LNCAP (cell line): ENCODE results near the gene FAT4.

ENCODE experiments used
- TF ChIP-seq, protein P1 (sequence below): fragments of 450-650 bp; IDR thresholded peaks from 2 replicates; pipeline ENCODE4 v1.5.1; 2017; ENCODE audit warnings: mild to moderate bottlenecking

The FAT4 gene

DNA sequence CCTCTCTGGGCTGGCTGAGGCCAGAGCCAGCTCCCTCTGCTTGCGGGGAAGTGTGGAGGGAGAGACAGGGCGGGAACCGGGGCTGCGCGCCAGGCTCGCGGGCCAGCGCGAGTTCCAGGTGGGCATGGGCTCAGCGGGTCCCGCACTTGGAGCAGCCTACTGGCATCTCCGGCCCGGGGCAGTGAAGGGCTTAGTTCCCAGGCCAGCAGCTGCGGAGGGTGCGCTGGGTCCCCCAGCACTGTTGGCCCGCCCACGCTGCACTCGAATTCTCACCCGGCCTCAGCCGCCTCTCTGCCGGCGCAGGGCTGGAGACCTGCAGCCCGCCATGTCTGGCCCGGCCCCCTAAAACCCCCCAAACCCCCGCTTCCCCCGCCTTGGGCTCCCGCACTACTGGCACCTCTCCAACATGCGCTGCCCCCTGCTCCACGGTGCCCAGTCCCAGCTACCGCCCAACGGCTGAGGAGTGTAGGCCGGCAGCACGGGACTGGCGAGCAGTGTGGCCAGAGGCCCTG lies 33.8 kb upstream of the FAT4 start:
- TF ChIP-seq, protein P1, sequence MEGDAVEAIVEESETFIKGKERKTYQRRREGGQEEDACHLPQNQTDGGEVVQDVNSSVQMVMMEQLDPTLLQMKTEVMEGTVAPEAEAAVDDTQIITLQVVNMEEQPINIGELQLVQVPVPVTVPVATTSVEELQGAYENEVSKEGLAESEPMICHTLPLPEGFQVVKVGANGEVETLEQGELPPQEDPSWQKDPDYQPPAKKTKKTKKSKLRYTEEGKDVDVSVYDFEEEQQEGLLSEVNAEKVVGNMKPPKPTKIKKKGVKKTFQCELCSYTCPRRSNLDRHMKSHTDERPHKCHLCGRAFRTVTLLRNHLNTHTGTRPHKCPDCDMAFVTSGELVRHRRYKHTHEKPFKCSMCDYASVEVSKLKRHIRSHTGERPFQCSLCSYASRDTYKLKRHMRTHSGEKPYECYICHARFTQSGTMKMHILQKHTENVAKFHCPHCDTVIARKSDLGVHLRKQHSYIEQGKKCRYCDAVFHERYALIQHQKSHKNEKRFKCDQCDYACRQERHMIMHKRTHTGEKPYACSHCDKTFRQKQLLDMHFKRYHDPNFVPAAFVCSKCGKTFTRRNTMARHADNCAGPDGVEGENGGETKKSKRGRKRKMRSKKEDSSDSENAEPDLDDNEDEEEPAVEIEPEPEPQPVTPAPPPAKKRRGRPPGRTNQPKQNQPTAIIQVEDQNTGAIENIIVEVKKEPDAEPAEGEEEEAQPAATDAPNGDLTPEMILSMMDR: no peak

DNA sequence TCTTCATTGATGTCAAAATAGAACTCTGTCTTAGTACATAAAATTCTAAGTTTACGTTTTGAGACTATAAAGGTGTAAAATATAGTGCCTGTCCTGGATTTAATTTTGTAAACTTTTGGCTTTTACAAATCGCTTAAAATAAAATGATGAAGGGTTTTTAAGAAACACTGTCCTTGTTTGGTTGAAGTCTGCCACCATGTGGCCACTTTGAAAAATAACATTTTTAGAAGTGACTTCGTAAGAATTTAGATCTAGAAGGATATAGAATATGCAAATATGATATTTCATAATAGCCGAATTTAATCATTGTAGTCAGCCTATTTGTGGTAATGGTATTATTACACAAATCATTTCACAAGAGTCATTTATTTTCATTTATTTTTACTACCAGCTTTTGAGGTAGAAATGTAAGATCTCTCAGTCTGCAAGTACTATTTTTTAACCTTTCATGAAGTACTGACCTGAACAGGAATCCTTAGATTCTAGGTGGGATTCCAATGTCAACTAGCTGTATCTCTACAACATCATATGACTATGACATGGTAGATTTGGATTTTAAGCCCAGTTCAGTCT lies 31.0 kb upstream of the FAT4 start:
- TF ChIP-seq, protein P1: peak; percentile 53; the same call in 1 of the 2 replicates

DNA sequence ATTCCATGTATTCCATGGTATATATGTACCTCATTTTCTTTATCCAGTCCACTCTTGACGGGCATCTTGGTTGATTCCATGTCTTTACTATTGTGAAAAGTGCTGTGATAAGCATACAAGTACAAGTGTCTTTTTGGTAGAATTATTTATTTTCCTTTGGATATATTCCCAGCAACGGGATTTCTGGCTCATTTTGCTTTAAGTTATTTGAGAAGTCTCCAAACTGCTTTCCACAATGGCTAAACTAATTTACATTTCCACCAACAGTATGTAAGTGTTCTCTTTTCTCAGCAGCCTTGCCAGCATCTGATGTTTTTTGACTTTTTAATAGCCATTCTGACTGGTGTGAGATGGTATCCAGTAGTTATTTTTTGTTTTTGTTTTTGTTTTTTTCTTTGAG lies 17.6 kb upstream of the FAT4 start:
- TF ChIP-seq, protein P1: no peak

DNA sequence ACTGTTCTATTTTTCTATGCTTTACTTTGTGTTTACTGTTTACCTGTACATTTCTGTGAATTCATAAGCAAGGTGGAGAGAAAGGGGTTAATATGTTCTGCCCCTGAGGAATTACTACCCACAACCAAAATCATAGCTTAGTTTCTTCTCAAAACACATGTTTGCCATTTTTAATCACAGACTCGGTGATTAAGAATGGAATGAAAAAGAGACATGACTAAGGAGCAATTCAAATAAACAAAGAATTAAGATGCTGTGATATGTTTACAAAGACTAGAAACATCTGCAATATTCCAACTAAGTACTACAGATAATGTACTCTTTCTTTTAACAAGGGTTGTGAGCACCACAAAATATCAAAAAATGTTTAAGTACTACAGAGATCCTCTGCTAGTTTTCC lies 11.7 kb upstream of the FAT4 start:
- TF ChIP-seq, protein P1: no peak

DNA sequence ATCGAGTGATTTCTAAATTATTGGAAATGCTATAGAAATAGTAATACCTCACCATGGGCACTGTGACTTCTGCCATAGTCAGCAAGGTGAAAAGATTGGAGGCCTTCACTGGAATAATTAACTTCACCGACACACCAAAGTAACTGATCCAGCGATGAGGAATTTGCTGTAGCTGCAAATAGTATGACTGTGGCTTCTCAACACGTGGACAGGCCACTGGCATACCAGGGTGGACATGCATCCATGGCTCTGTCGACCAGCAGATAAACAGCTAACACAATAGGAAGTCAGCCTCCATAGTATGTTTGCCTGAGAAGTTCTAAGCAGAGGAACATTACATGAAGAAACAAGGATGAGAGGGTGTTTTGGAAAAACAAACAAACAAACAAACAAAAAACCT lies 10.9 kb upstream of the FAT4 start:
- TF ChIP-seq, protein P1: no peak

DNA sequence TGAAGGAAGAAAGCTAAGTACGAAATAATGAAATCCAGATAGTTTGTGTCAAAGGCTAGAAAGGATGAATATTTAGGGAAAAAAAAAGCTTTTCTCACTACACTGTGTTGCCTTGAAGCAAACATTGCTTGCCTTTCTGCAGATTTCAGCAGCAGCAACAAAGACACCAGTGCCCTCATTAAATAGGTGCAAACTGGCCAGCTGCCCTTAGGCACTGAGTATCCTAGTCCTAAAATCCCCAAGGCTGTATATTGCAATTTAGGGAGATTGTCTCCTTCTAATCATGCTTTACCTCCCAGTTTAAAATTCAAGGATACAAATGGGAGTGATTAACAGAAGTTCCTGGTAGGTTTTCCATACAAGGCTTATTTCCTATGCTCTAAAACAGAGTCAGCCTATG lies 8.6 kb upstream of the FAT4 start:
- TF ChIP-seq, protein P1: no peak

DNA sequence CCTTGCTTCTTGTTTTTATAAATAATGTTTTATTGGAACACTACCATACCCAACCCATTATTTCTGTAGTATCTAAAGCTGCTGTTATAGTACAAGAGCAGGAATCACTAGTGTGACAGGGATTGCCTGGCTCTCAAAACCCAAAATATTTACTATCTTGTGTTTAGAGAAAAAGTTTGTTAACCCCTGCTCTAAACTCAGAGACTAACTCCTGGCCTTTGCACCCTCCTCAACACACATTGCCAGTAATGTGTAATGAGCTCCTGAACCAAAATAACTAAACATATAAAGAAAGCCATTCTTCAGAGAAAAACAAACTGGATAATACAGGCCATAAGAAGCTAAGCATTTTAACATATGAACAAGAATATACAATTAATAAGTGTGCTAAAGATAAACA lies 8.2 kb upstream of the FAT4 start:
- TF ChIP-seq, protein P1: no peak

DNA sequence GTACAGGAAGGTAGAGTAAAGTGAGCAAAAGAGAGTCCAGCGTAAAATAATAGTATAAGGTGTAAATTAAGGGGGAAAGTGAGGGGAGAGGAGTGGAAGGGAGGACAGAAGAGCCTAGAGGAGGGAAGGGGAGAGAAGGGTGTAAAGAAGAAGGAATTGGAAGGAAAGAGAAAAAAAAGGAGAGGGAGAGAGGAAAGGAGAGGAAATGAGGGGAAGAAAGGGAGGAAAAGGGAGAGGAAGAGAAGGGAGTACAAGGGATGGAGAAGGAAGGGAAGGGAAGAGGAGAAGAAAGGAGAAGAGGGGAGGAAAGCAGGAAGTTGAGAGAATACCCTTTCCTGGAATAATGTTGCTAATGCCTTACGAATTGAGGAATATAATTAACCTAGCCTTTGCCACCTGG lies 3.3 kb upstream of the FAT4 start:
- TF ChIP-seq, protein P1: no peak
